Measurements from ENCODE around the gene RANBP3. TPM values are rescaled to one million over a fixed set of nuclear protein-coding genes. Genes with fewer than 3 reads are reported as not detected.

Gene RANBP3
- total RNA-seq, 1 donor from 2014 or later = 70.8 TPM

- H3K27ac ChIP-seq = peak overlapping the region; percentile 49
- ATAC-seq = no peak
Observed at GRCh38 chr19:5993201-5993600, 15.3 kb upstream of the RANBP3 start.

GRCh38 chr19:5992756-5993155 is 14.8 kb upstream of the RANBP3 start:
- Histone ChIP-seq H3K4me3 (no peak overlapping the region), H3K4me1 (peaks cover 23% of the 10 kb centered on the region), H3K36me3 (peaks cover 26% of the 10 kb centered on the region), H3K27ac (no peak overlapping the region), H3K9me3 (no peaks in the 10 kb centered on the region), H3K27me3 (ENCODE audit: low read depth) (no peaks in the 10 kb centered on the region)
- intact Hi-C loops (cut with DNase I) = no loop called here
- DNase-seq (no peak), ATAC-seq (no peak)
- TF ChIP-seq CTCF (IDR thresholded peaks at IDR 0.05) = no peak

More at GRCh38 chr19:5993201-5993600, 15.3 kb upstream of the RANBP3 start:
- no peak for DNase-seq
- Histone ChIP-seq H3K9me3 (no peaks in the 10 kb centered on the region), H3K27me3 (ENCODE audit: low read depth) (no peaks in the 10 kb centered on the region), H3K4me3 (no peak overlapping the region), H3K4me1 (peaks cover 23% of the 10 kb centered on the region), H3K36me3 (peaks cover 27% of the 10 kb centered on the region)
- TF ChIP-seq CTCF (IDR thresholded peaks at IDR 0.05) = no peak
- intact Hi-C loops (cut with DNase I) = no loop called here

DNA sequence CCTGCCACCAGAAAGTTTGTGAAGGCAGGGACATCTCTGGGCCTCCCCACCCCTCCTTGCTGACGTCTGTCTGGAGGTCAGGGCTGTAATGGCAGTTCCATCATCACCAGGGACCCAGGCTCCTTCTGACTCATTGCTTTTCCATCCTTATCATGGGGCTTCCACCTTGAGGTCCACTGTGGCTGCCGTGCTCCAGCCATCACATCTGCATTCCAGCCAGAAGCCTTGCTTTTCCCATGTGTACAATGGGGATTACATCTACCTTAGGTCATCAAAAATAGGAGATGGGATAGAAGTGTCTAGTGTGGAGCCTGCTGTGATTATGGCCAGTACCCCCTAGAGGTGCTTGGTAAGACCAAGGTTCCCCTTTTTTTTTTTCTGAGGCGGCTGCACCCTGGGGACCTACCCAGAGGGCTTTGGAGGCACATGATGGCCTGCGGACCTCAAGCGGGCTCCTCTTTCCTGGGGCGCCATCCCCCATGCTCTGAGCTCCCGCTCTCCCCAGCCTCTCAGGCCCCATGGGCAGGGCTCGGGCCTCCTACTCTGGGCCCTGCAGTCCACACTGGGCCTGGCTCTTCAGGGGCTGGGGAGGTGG is 13.4 kb upstream of the RANBP3 start:
- H3K4me1 ChIP-seq = peaks cover 33% of the 10 kb centered on the region
- H3K27me3 ChIP-seq (ENCODE audit: low read depth) = no peaks in the 10 kb centered on the region
- ATAC-seq = no peak
- H3K9me3 ChIP-seq = no peaks in the 10 kb centered on the region
- TF ChIP-seq CTCF (IDR thresholded peaks at IDR 0.05) = no peak
- H3K4me3 ChIP-seq = no peak overlapping the region
- no peak overlapping the region for H3K27ac ChIP-seq
- no peak for DNase-seq
- peaks cover 15% of the 10 kb centered on the region for H3K36me3 ChIP-seq
- intact Hi-C loops (cut with DNase I) = no loop called here

GRCh38 chr19:5990289-5990797 is 12.4 kb upstream of the RANBP3 start:
- no peak for ATAC-seq
- intact Hi-C loops (cut with DNase I) = no loop called here
- Histone ChIP-seq H3K4me1 (peaks cover 33% of the 10 kb centered on the region), H3K9me3 (no peaks in the 10 kb centered on the region), H3K36me3 (peaks cover 13% of the 10 kb centered on the region), H3K4me3 (no peak overlapping the region), H3K27me3 (ENCODE audit: low read depth) (no peaks in the 10 kb centered on the region), H3K27ac (no peak overlapping the region)
- no peak for DNase-seq
- no peak for TF ChIP-seq CTCF (IDR thresholded peaks at IDR 0.05)

DNA sequence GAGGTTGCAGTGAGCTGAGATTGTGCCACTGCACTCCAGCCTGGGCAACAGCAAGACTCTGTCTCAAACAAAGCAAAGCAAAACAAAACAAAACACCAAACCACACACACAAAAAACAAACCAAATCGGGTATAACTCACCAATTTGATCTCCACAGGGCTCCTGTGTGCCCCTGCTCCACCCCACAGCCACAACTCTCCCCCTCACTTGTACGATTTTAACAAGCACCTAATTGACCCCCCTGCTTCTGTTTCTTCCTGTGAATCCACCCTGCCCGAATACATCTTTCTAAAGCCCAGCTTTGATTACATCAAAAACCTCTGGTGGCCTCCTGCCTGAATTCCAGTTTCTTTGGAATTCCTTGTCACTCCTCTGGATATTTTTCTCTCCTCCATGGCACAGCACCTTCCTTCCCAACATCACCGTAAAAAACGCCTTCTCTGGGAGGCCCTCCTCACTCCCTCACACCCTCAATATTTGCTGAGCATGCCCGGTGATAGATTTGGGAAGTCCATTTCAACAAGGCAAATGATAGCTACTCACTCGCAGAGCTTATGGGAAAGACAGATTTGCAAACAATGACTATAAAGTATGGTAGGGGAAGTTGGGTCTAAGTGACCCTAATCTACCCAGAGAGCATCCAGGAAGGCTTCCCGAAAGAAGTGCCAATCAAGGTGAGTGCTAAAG is 11.6 kb upstream of the RANBP3 start:
- peaks cover 28% of the 10 kb centered on the region for H3K4me1 ChIP-seq
- no peak overlapping the region for H3K27ac ChIP-seq
- TF ChIP-seq CTCF (IDR thresholded peaks at IDR 0.05) = no peak
- peaks cover 12% of the 10 kb centered on the region for H3K36me3 ChIP-seq
- no peak for DNase-seq
- intact Hi-C loops (cut with DNase I) = no loop called here
- ATAC-seq = no peak
- no peaks in the 10 kb centered on the region for H3K9me3 ChIP-seq
- no peak overlapping the region for H3K4me3 ChIP-seq
- no peaks in the 10 kb centered on the region for H3K27me3 ChIP-seq (ENCODE audit: low read depth)

All from lower lobe of right lung (tissue), 2 donors.